SK-N-SH (cell line): ENCODE measurements around the gene ZCCHC7. TPM values are rescaled to one million over a fixed set of nuclear protein-coding genes. Genes with fewer than 3 reads are reported as not detected.

Source experiments
- CTCF ChIA-PET: fragments of 300-600, 350-600 bp; formaldehyde crosslinking; extraction: SDS; loops from one replicate; lab custom pipeline; 2021; lab: Yijun Ruan, JAX
- POLR2A ChIA-PET: fragments of 350-600 bp; sonication (Branson Sonifier 250); formaldehyde crosslinking; extraction: SDS; loops from one replicate; lab custom pipeline; 2020; ENCODE audit warnings: antibody characterized with exemption, inconsistent platforms; lab: Yijun Ruan, JAX
- DNase-seq: peaks from one replicate; pipeline ENCODE4 v3.0.0; 2012
- H2AFZ ChIP-seq: fragments of 200-600 bp; sonication (generic); 2 replicates; pipeline ENCODE4 v1.8.1; 2016; ENCODE audit warnings: antibody characterized with exemption, mild to moderate bottlenecking, low read depth
- H3F3A ChIP-seq: fragments of 200-600 bp; sonication (generic); replicated peaks from 2 replicates; pipeline ENCODE3; 2016; ENCODE audit warnings: antibody characterized with exemption, mild to moderate bottlenecking; ENCODE audit not compliant: insufficient read depth
- H3K27ac ChIP-seq, 2 experiments: fragments of 200-500 bp in 1 of 2; fragments of 200-600 bp in 1 of 2; sonication (Bioruptor generic) in 1 of 2; sonication (generic), shearing (Covaris generic) in 1 of 2; 2 replicates each; pipeline versions ENCODE4 v1.5.1 to v1.6.1; 2014 to 2016; ENCODE audit warnings: low read depth in 2 of 2, inconsistent platforms in 1 of 2, low read length in 1 of 2, mild to moderate bottlenecking in 1 of 2, mixed read lengths in 1 of 2
- H3K27me3 ChIP-seq: fragments of 200-600 bp; sonication (generic), shearing (Covaris generic); 2 replicates; pipeline ENCODE4 v1.6.1; 2016; ENCODE audit warnings: mixed run types; ENCODE audit not compliant: insufficient read depth
- H3K36me3 ChIP-seq, 2 experiments: fragments of 200-500 bp in 1 of 2; fragments of 200-600 bp in 1 of 2; sonication (Bioruptor generic) in 1 of 2; sonication (generic) in 1 of 2; replicated peaks in 1 of 2; 2 replicates each; pipeline versions ENCODE3 to v1.5.1; 2014 to 2016; ENCODE audit warnings: low read length in 1 of 2, mild to moderate bottlenecking in 1 of 2; ENCODE audit not compliant: insufficient read depth in 2 of 2, control insufficient read depth in 1 of 2
- H3K4me1 ChIP-seq, 2 experiments: fragments of 200-500 bp in 1 of 2; fragments of 200-600 bp in 1 of 2; sonication (Bioruptor generic) in 1 of 2; sonication (generic), shearing (Covaris generic) in 1 of 2; 2 replicates each; pipeline versions ENCODE4 v1.5.1 to v1.6.1; 2014 to 2016; ENCODE audit warnings: low read depth in 1 of 2, low read length in 1 of 2, mixed run types in 1 of 2; ENCODE audit not compliant: insufficient read depth in 2 of 2, control insufficient read depth in 1 of 2
- H3K4me2 ChIP-seq: fragments of 200-600 bp; sonication (generic), shearing (Covaris generic); 2 replicates; pipeline ENCODE4 v1.6.1; 2017; ENCODE audit warnings: mixed run types
- H3K4me3 ChIP-seq, 2 experiments: fragments of 200-500 bp in 1 of 2; fragments of 200-600 bp in 1 of 2; sonication (Bioruptor generic) in 1 of 2; sonication (generic), shearing (Covaris generic) in 1 of 2; 2 replicates each; pipeline versions ENCODE4 v1.5.1 to v1.8.1; 2014 to 2016; ENCODE audit warnings: low read depth in 2 of 2, inconsistent platforms in 1 of 2, low read length in 1 of 2, mild to moderate bottlenecking in 1 of 2, mixed read lengths in 1 of 2, moderate library complexity in 1 of 2
- H3K79me2 ChIP-seq: fragments of 200-600 bp; sonication (generic); 2 replicates; pipeline ENCODE4 v1.8.1; 2017; ENCODE audit warnings: mild to moderate bottlenecking; ENCODE audit not compliant: insufficient read depth
- H3K9ac ChIP-seq: fragments of 200-600 bp; sonication (generic); 2 replicates; pipeline ENCODE4 v1.6.1; 2017; ENCODE audit warnings: mixed run types
- H3K9me2 ChIP-seq: fragments of 200-600 bp; sonication (generic); 2 replicates; pipeline ENCODE4 v1.6.1; 2017; ENCODE audit warnings: mixed run types
- H3K9me3 ChIP-seq: fragments of 200-600 bp; sonication (generic); 2 replicates; pipeline ENCODE4 v1.6.1; 2017; ENCODE audit warnings: mixed run types, mild to moderate bottlenecking, moderate library complexity
- H4K20me1 ChIP-seq: fragments of 200-600 bp; sonication (generic); 2 replicates; pipeline ENCODE4 v1.6.1; 2017; ENCODE audit warnings: mild to moderate bottlenecking, mixed run types; ENCODE audit not compliant: insufficient read depth
- ELF1 ChIP-seq: IDR thresholded peaks from 2 replicates; pipeline ENCODE4 v1.4.0; 2012
- FOXJ3 ChIP-seq: sonication (generic); formaldehyde crosslinking; IDR thresholded peaks from 2 replicates; pipeline ENCODE4 v1.5.1; 2020; ENCODE audit warnings: mild to moderate bottlenecking, missing genetic modification reagents
- FOXM1 ChIP-seq: IDR thresholded peaks from 2 replicates; pipeline ENCODE4 v1.4.0; 2012; ENCODE audit warnings: low read depth, mild to moderate bottlenecking
- GABPA ChIP-seq: IDR thresholded peaks from 2 replicates; pipeline ENCODE4 v1.4.0; 2012; ENCODE audit warnings: low read depth, mild to moderate bottlenecking
- MEF2A ChIP-seq: IDR thresholded peaks from 2 replicates; pipeline ENCODE4 v1.4.0; 2012; ENCODE audit warnings: low read depth, borderline replicate concordance
- NFIC ChIP-seq: IDR thresholded peaks from 2 replicates; pipeline ENCODE4 v1.4.0; 2012; ENCODE audit warnings: borderline replicate concordance
- NRF1 ChIP-seq: IDR thresholded peaks from 2 replicates; pipeline ENCODE4 v1.6.1; 2012; ENCODE audit warnings: low read depth, mild to moderate bottlenecking, low read length
- POLR2AphosphoS5 ChIP-seq: IDR thresholded peaks from 2 replicates; pipeline ENCODE4 v1.6.1; 2012; ENCODE audit warnings: low read depth, low read length
- RAD21 ChIP-seq: IDR thresholded peaks from 2 replicates; pipeline ENCODE4 v1.6.1; 2012; ENCODE audit warnings: mild to moderate bottlenecking, low read length
- RCOR1 ChIP-seq: fragments of 150-350 bp; IDR thresholded peaks from 2 replicates; pipeline ENCODE4 v1.6.1; 2017; ENCODE audit warnings: antibody characterized with exemption, low read length
- RFX5 ChIP-seq: IDR thresholded peaks from 2 replicates; pipeline ENCODE4 v1.6.1; 2012; ENCODE audit warnings: mild to moderate bottlenecking, improper control_type of control experiment, low read length
- RXRA ChIP-seq: IDR thresholded peaks from 2 replicates; pipeline ENCODE4 v1.4.0; 2012; ENCODE audit warnings: low read depth, mild to moderate bottlenecking, borderline replicate concordance
- SIN3A ChIP-seq: IDR thresholded peaks from 2 replicates; pipeline ENCODE4 v1.6.1; 2012; ENCODE audit warnings: low read depth, mild to moderate bottlenecking, low read length, moderate library complexity, borderline replicate concordance
- SMC3 ChIP-seq: IDR thresholded peaks from 2 replicates; pipeline ENCODE4 v1.6.1; 2012; ENCODE audit warnings: low read depth, low read length, improper control_type of control experiment
- TAF1 ChIP-seq: IDR thresholded peaks from 2 replicates; pipeline ENCODE4 v1.6.1; 2012; ENCODE audit warnings: low read depth, mild to moderate bottlenecking, low read length, moderate library complexity, borderline replicate concordance
- TEAD4 ChIP-seq: IDR thresholded peaks from 2 replicates; pipeline ENCODE4 v1.4.0; 2012; ENCODE audit warnings: mild to moderate bottlenecking, borderline replicate concordance; ENCODE audit not compliant: insufficient read depth
- WGBS: methylation state at CpG from one replicate; pipeline ENCODE4 v1.1.6; 2017; ENCODE audit warnings: low lambda C conversion rate; 5-methylcytosine and 5-hydroxymethylcytosine counted together
- polyA plus RNA-seq, 3 experiments: library from polyadenylated mRNA; depleted of rRNA; stranded (reverse); fragments of >200 nt; gene quantifications; 2 replicates each; pipeline ENCODE4 v1.2.3, GENCODE V29; 2012
- TF ChIP-seq, protein P1 (sequence below): IDR thresholded peaks from 2 replicates; pipeline ENCODE4; 2012
- TF ChIP-seq, protein P2 (sequence below): IDR thresholded peaks from 2 replicates; pipeline ENCODE4 v1.4.0; 2012; ENCODE audit warnings: low read depth
- TF ChIP-seq, protein P3 (sequence below): IDR thresholded peaks from 2 replicates; pipeline ENCODE4 v1.4.0; 2012; ENCODE audit warnings: low read depth, borderline replicate concordance
- TF ChIP-seq, protein P4 (sequence below): IDR thresholded peaks from 2 replicates; pipeline ENCODE4 v1.6.1; 2012; ENCODE audit warnings: mild to moderate bottlenecking, low read depth, low read length, moderate library complexity
- TF ChIP-seq, protein P5 (sequence below): fragments of 200-600 bp; sonication (generic); IDR thresholded peaks from 2 replicates; pipeline ENCODE4 v1.6.1; 2017; ENCODE audit warnings: antibody characterized with exemption, mild to moderate bottlenecking, moderate library complexity

The ZCCHC7 gene
- polyA plus RNA-seq, 1 of the 3 experiments (the other 2 are of a cell fraction), result 12.6 TPM

DNA sequence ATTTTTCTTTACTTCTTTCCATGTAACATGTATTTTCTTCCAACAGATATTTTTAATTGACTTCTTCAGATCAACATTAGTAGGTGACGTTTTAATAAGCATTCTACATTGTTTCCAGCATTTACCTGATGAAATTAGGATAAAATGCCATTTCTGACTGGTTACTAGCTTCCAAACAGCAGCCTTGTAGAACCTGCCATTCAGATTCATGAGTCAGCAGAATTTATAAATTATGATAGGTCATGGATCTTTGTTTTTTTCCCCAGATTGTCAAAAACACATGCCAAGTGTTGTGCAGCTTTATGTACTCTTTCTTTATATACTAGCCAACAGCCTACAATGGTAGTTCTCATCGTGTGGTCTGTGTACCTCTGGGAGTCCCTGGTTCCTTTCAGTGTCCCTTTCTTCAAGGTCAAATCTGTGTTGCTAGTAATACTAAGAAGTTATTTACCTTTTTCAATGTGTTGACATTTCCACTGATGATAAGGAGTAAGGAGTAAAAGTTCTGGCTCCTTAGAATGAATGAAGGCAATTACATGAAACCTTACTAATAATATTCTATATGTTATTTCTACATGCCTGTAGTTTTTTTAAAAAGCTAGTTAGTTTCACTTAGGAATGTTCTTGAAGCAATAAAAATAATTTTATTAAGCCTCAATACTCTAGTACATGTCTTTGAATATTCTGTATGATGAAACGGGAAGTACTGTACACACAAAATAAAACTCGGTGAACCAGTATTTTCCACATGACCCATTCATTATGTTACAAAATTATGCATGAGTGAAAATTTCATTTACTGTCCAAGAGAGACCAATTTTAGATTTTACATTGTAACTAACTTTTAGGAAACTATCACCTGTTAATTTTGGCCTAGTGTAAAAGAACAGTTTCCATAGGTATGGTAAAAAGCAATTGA, 135.8 kb downstream of the ZCCHC7 start (continued):
- TF ChIP-seq, protein P1, sequence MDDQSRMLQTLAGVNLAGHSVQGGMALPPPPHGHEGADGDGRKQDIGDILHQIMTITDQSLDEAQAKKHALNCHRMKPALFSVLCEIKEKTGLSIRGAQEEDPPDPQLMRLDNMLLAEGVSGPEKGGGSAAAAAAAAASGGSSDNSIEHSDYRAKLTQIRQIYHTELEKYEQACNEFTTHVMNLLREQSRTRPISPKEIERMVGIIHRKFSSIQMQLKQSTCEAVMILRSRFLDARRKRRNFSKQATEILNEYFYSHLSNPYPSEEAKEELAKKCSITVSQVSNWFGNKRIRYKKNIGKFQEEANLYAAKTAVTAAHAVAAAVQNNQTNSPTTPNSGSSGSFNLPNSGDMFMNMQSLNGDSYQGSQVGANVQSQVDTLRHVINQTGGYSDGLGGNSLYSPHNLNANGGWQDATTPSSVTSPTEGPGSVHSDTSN, result no peak

DNA sequence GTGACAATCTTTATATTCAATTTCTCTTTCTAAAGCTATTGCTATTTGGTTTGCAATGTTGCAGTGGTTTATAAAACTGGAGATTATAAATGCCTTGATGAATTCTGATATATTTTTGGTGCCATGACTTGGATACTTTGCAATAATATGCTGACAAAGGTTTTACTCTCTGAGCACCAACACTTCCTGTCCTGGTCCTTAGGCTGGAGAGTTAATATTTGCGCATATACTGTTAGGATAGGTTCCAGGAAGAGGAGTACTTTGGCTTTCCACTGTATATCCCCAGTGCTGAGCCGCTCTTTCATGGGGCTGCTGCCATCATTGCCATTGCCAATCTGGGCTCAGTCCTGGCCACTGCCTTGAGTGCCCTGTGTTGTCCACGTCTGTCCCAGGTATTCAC, 139.6 kb downstream of the ZCCHC7 start:
- TF ChIP-seq RFX5, result no peak
- no peak for TF ChIP-seq SIN3A
- TF ChIP-seq, protein P2, sequence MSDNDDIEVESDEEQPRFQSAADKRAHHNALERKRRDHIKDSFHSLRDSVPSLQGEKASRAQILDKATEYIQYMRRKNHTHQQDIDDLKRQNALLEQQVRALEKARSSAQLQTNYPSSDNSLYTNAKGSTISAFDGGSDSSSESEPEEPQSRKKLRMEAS, result no peak
- no peak for TF ChIP-seq TEAD4
- TF ChIP-seq NRF1, result no peak
- TF ChIP-seq, protein P3, sequence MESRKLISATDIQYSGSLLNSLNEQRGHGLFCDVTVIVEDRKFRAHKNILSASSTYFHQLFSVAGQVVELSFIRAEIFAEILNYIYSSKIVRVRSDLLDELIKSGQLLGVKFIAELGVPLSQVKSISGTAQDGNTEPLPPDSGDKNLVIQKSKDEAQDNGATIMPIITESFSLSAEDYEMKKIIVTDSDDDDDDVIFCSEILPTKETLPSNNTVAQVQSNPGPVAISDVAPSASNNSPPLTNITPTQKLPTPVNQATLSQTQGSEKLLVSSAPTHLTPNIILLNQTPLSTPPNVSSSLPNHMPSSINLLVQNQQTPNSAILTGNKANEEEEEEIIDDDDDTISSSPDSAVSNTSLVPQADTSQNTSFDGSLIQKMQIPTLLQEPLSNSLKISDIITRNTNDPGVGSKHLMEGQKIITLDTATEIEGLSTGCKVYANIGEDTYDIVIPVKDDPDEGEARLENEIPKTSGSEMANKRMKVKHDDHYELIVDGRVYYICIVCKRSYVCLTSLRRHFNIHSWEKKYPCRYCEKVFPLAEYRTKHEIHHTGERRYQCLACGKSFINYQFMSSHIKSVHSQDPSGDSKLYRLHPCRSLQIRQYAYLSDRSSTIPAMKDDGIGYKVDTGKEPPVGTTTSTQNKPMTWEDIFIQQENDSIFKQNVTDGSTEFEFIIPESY, result no peak
- TF ChIP-seq, protein P4, sequence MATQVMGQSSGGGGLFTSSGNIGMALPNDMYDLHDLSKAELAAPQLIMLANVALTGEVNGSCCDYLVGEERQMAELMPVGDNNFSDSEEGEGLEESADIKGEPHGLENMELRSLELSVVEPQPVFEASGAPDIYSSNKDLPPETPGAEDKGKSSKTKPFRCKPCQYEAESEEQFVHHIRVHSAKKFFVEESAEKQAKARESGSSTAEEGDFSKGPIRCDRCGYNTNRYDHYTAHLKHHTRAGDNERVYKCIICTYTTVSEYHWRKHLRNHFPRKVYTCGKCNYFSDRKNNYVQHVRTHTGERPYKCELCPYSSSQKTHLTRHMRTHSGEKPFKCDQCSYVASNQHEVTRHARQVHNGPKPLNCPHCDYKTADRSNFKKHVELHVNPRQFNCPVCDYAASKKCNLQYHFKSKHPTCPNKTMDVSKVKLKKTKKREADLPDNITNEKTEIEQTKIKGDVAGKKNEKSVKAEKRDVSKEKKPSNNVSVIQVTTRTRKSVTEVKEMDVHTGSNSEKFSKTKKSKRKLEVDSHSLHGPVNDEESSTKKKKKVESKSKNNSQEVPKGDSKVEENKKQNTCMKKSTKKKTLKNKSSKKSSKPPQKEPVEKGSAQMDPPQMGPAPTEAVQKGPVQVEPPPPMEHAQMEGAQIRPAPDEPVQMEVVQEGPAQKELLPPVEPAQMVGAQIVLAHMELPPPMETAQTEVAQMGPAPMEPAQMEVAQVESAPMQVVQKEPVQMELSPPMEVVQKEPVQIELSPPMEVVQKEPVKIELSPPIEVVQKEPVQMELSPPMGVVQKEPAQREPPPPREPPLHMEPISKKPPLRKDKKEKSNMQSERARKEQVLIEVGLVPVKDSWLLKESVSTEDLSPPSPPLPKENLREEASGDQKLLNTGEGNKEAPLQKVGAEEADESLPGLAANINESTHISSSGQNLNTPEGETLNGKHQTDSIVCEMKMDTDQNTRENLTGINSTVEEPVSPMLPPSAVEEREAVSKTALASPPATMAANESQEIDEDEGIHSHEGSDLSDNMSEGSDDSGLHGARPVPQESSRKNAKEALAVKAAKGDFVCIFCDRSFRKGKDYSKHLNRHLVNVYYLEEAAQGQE, result no peak
- no peak for TF ChIP-seq RAD21
- TF ChIP-seq, protein P5, sequence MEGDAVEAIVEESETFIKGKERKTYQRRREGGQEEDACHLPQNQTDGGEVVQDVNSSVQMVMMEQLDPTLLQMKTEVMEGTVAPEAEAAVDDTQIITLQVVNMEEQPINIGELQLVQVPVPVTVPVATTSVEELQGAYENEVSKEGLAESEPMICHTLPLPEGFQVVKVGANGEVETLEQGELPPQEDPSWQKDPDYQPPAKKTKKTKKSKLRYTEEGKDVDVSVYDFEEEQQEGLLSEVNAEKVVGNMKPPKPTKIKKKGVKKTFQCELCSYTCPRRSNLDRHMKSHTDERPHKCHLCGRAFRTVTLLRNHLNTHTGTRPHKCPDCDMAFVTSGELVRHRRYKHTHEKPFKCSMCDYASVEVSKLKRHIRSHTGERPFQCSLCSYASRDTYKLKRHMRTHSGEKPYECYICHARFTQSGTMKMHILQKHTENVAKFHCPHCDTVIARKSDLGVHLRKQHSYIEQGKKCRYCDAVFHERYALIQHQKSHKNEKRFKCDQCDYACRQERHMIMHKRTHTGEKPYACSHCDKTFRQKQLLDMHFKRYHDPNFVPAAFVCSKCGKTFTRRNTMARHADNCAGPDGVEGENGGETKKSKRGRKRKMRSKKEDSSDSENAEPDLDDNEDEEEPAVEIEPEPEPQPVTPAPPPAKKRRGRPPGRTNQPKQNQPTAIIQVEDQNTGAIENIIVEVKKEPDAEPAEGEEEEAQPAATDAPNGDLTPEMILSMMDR, result no peak
- no peak for TF ChIP-seq RXRA
- no peak for TF ChIP-seq NFIC
- TF ChIP-seq POLR2AphosphoS5, result no peak
- TF ChIP-seq ELF1, result no peak
- no peak for TF ChIP-seq TAF1
- TF ChIP-seq RCOR1, result no peak
- TF ChIP-seq MEF2A, result no peak
- TF ChIP-seq SMC3, result no peak
- no peak for TF ChIP-seq GABPA
- TF ChIP-seq FOXM1, result no peak
- no peak for TF ChIP-seq FOXJ3 (CRISPR knock-in tag)
- ChIA-PET CTCF (interaction anchor here (1.3 to 1.7 kb wide), 2 partner anchors 19 to 386 kb away, joined by 3 to 8 read pairs; no protein-coding TSS in a partner anchor), POLR2A (no interaction called here)
- H3K27ac ChIP-seq, result no peak overlapping the region
- H4K20me1 ChIP-seq, result no peaks in the 10 kb centered on the region
- H3K9me2 ChIP-seq, result no peaks in the 10 kb centered on the region
- H3K4me1 ChIP-seq, result peaks cover 0 to 2% of the 10 kb centered on the region in 2 experiments; a peak in 1 of 4 replicates
- no peak overlapping the region for H3K4me2 ChIP-seq
- H3F3A ChIP-seq, result peaks cover 5% of the 10 kb centered on the region
- no peaks in the 10 kb centered on the region for H3K27me3 ChIP-seq
- no peaks in the 10 kb centered on the region for H3K79me2 ChIP-seq
- H3K9ac ChIP-seq, result no peak overlapping the region
- H3K9me3 ChIP-seq, result no peaks in the 10 kb centered on the region
- peaks cover 4 to 12% of the 10 kb centered on the region in 2 experiments for H3K36me3 ChIP-seq
- H2AFZ ChIP-seq, result no peak overlapping the region
- no peak for DNase-seq
- H3K4me3 ChIP-seq, result no peak overlapping the region
- WGBS, result 95% methylated on average over 3 of the region's 3 CpGs
